Neural cell (in vitro differentiated cells): ENCODE data around the gene METTL6. TPM values are rescaled to one million over a fixed set of nuclear protein-coding genes. Genes with fewer than 3 reads are reported as not detected.
"Not testable (repeated sequence)": the region's sequence is repeated elsewhere in the genome, so short reads cannot be mapped to it uniquely, and the experiment has no call there.

ENCODE experiments used
- H2AFZ ChIP-seq: fragments of 200-600, 300-800 bp; sonication (generic), shearing (Covaris generic); 2 replicates; pipeline ENCODE4 v1.6.0; 2014; ENCODE audit warnings: low read depth, mild to moderate bottlenecking, antibody characterized with exemption, low read length, moderate library complexity
- H3F3A ChIP-seq: fragments of 200-600 bp; shearing (Covaris generic); 2 replicates; pipeline ENCODE4 v1.6.1; 2016; ENCODE audit warnings: mild to moderate bottlenecking, moderate library complexity, mixed read lengths, antibody characterized with exemption, low read length; ENCODE audit not compliant: insufficient read depth, poor library complexity, severe bottlenecking
- H3K27ac ChIP-seq: fragments of 200-600, 300-800 bp; sonication (generic), shearing (Covaris generic); 2 replicates; pipeline ENCODE4 v1.5.1; 2014; ENCODE audit warnings: mild to moderate bottlenecking, low read length, moderate library complexity
- H3K27me3 ChIP-seq: fragments of 300-800, 200-600 bp; sonication (generic), shearing (Covaris generic); 2 replicates; pipeline ENCODE4 v1.6.0; 2014; ENCODE audit warnings: mild to moderate bottlenecking, low read depth, low read length, moderate library complexity; ENCODE audit not compliant: insufficient read depth
- H3K36me3 ChIP-seq: fragments of 300-800, 200-600 bp; sonication (generic), shearing (Covaris generic); 2 replicates; pipeline ENCODE4 v1.5.1; 2014; ENCODE audit warnings: mild to moderate bottlenecking, antibody characterized with exemption, low read length, moderate library complexity; ENCODE audit not compliant: insufficient read depth
- H3K4me2 ChIP-seq: fragments of 300-800, 200-600 bp; sonication (generic), shearing (Covaris generic); 2 replicates; pipeline ENCODE4 v1.6.0; 2014; ENCODE audit warnings: mild to moderate bottlenecking, low read length
- H3K4me3 ChIP-seq: fragments of 300-800, 200-600 bp; sonication (generic), shearing (Covaris generic); 2 replicates; pipeline ENCODE4 v1.5.1; 2014; ENCODE audit warnings: mild to moderate bottlenecking, low read length, moderate library complexity
- H3K79me2 ChIP-seq: fragments of 200-600 bp; shearing (Covaris generic); replicated peaks from 2 replicates; pipeline ENCODE4 v1.6.0; 2014; ENCODE audit warnings: mild to moderate bottlenecking, low read length, moderate library complexity; ENCODE audit not compliant: insufficient read depth
- H3K9ac ChIP-seq: fragments of 300-800, 200-600 bp; sonication (generic), shearing (Covaris generic); 2 replicates; pipeline ENCODE4 v1.6.1; 2016; ENCODE audit warnings: mild to moderate bottlenecking, low read length, mixed read lengths
- H3K9me2 ChIP-seq: fragments of 200-600 bp; shearing (Covaris generic); 2 replicates; pipeline ENCODE4 v1.6.1; 2016; ENCODE audit warnings: mild to moderate bottlenecking, low read length, mixed read lengths; ENCODE audit not compliant: insufficient read depth
- H3K9me3 ChIP-seq: fragments of 200-600, 300-800 bp; sonication (generic), shearing (Covaris generic); 2 replicates; pipeline ENCODE4 v1.6.1; 2016; ENCODE audit warnings: mild to moderate bottlenecking, mixed run types, low read length, moderate library complexity, mixed read lengths
- H4K20me1 ChIP-seq: fragments of 200-600 bp; shearing (Covaris generic); 2 replicates; pipeline ENCODE4 v1.6.1; 2016; ENCODE audit warnings: mild to moderate bottlenecking, mixed run types; ENCODE audit not compliant: insufficient read depth
- CTCF ChIP-seq: fragments of 450-650 bp; IDR thresholded peaks from 2 replicates; pipeline ENCODE4 v1.5.1; 2014; ENCODE audit warnings: antibody characterized with exemption, mild to moderate bottlenecking, moderate library complexity; ENCODE audit not compliant: poor library complexity, severe bottlenecking
- EP300 ChIP-seq: fragments of 450-650 bp; conservative IDR thresholded peaks from 2 replicates; pipeline ENCODE4 v1.6.1; 2014; ENCODE audit warnings: antibody characterized with exemption, mild to moderate bottlenecking, moderate library complexity; ENCODE audit not compliant: poor library complexity, severe bottlenecking
- EZH2 ChIP-seq: fragments of 200-600, 300-800 bp; shearing (Covaris generic), sonication (generic); IDR thresholded peaks from 2 replicates; pipeline ENCODE4 v1.6.1; 2014; ENCODE audit warnings: antibody characterized with exemption, low read length, borderline replicate concordance, mild to moderate bottlenecking; ENCODE audit not compliant: insufficient read depth, poor library complexity, severe bottlenecking
- MXI1 ChIP-seq: fragments of 450-650 bp; conservative IDR thresholded peaks from 2 replicates; pipeline ENCODE4 v1.6.1; 2014; ENCODE audit warnings: antibody characterized with exemption, mild to moderate bottlenecking; ENCODE audit not compliant: poor library complexity, severe bottlenecking
- POLR2AphosphoS5 ChIP-seq: IDR thresholded peaks from 2 replicates; pipeline ENCODE4 v1.6.1; 2012
- RAD21 ChIP-seq: fragments of 450-650 bp; conservative IDR thresholded peaks from 2 replicates; pipeline ENCODE4 v1.6.1; 2014; ENCODE audit warnings: antibody characterized with exemption, mild to moderate bottlenecking, moderate library complexity
- SMC3 ChIP-seq: fragments of 450-650 bp; conservative IDR thresholded peaks from 2 replicates; pipeline ENCODE4 v1.6.1; 2014; ENCODE audit warnings: antibody characterized with exemption, mild to moderate bottlenecking, moderate library complexity; ENCODE audit not compliant: poor library complexity
- TAF1 ChIP-seq: IDR thresholded peaks from 2 replicates; pipeline ENCODE4 v1.6.1; 2012; ENCODE audit warnings: low read depth
- polyA plus RNA-seq: library from polyadenylated mRNA; depleted of rRNA; stranded (reverse); fragments of >200 nt; gene quantifications from 2 replicates; pipeline ENCODE4 v1.2.3, GENCODE V29; 2014
- TF ChIP-seq, protein P1 (sequence below): IDR thresholded peaks from 2 replicates; pipeline ENCODE4 v1.6.1; 2012; ENCODE audit warnings: borderline replicate concordance

METTL6 gene
- polyA plus RNA-seq, 1 donor from 2014 or later, result 60.8 TPM

DNA sequence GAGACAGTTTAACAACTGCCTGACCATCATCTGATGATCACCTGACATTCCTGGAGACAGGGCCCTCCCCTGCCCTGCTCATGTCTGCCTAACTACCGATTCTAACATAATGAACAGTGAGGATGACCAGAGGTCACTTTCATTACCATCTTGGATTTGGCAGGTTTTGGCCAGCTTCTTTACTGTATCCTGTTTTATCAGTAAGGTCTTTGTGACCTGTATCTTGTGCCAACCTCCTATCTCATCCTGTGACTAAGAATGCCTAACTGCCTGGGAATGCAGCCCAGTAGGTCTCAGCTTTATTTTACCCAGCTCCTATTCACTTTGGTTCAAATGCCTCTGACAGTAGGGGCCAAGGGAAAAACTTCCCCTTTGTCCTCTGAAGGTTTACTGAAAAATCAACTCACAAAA lies 40.2 kb downstream of the METTL6 start:
- Histone ChIP-seq H4K20me1 (no peaks in the 10 kb centered on the region), H3K9ac (no peak overlapping the region), H2AFZ (no peak overlapping the region), H3K27ac (no peak overlapping the region), H3K79me2 (no peaks in the 10 kb centered on the region), H3K27me3 (no peaks in the 10 kb centered on the region), H3K4me2 (no peak overlapping the region), H3K4me3 (no peak overlapping the region), H3K9me3 (no peaks in the 10 kb centered on the region), H3K9me2 (no peaks in the 10 kb centered on the region), H3K36me3 (no peaks in the 10 kb centered on the region), H3F3A (no peaks in the 10 kb centered on the region)
- TF ChIP-seq TAF1, result no peak
- no peak for TF ChIP-seq EZH2
- no peak for TF ChIP-seq SMC3
- no peak for TF ChIP-seq RAD21
- no peak for TF ChIP-seq MXI1
- no peak for TF ChIP-seq POLR2AphosphoS5
- TF ChIP-seq EP300, result no peak
- TF ChIP-seq, protein P1, sequence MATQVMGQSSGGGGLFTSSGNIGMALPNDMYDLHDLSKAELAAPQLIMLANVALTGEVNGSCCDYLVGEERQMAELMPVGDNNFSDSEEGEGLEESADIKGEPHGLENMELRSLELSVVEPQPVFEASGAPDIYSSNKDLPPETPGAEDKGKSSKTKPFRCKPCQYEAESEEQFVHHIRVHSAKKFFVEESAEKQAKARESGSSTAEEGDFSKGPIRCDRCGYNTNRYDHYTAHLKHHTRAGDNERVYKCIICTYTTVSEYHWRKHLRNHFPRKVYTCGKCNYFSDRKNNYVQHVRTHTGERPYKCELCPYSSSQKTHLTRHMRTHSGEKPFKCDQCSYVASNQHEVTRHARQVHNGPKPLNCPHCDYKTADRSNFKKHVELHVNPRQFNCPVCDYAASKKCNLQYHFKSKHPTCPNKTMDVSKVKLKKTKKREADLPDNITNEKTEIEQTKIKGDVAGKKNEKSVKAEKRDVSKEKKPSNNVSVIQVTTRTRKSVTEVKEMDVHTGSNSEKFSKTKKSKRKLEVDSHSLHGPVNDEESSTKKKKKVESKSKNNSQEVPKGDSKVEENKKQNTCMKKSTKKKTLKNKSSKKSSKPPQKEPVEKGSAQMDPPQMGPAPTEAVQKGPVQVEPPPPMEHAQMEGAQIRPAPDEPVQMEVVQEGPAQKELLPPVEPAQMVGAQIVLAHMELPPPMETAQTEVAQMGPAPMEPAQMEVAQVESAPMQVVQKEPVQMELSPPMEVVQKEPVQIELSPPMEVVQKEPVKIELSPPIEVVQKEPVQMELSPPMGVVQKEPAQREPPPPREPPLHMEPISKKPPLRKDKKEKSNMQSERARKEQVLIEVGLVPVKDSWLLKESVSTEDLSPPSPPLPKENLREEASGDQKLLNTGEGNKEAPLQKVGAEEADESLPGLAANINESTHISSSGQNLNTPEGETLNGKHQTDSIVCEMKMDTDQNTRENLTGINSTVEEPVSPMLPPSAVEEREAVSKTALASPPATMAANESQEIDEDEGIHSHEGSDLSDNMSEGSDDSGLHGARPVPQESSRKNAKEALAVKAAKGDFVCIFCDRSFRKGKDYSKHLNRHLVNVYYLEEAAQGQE, result no peak
- TF ChIP-seq CTCF, result no peak

DNA sequence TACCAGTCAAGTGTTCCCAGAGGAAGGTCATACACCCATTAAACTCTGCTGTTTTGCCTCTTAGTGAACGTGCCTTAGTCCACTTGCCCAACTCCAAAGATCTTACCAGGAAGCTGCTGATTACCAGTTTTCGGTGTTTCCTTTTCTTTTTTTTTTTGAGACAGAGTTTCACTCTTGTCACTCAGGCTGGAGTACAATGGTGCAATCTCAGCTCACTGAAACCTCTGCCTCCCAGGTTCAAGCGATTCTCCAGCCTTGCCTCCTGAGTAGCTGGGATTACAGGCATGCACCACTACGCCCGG lies 40.7 kb downstream of the METTL6 start:
- H3K27me3 ChIP-seq, result not testable (repeated sequence)

GRCh38 chr3:15385901-15386653 lies 41.3 kb downstream of the METTL6 start:
- H3K4me2 ChIP-seq, result no peak overlapping the region
- no peaks in the 10 kb centered on the region for H3K36me3 ChIP-seq
- no peak overlapping the region for H2AFZ ChIP-seq
- no peaks in the 10 kb centered on the region for H3K9me3 ChIP-seq
- H3K9ac ChIP-seq, result no peak overlapping the region
- H3K79me2 ChIP-seq, result no peaks in the 10 kb centered on the region
- no peak overlapping the region for H3K4me3 ChIP-seq
- H3K27ac ChIP-seq, result no peak overlapping the region
- H3K9me2 ChIP-seq, result no peaks in the 10 kb centered on the region
- no peaks in the 10 kb centered on the region for H3K27me3 ChIP-seq
- H3F3A ChIP-seq, result no peaks in the 10 kb centered on the region
- H4K20me1 ChIP-seq, result no peaks in the 10 kb centered on the region
- no peak for TF ChIP-seq SMC3

More for the DNA sequence above, 40.7 kb downstream of the METTL6 start:
- H3K27ac ChIP-seq, H3K4me3 ChIP-seq, H4K20me1 ChIP-seq, H3K4me2 ChIP-seq, H3K9me3 ChIP-seq, H3K9me2 ChIP-seq, H3K36me3 ChIP-seq, H3K79me2 ChIP-seq, H3K9ac ChIP-seq, H3F3A ChIP-seq, H2AFZ ChIP-seq: not testable (repeated sequence)

DNA sequence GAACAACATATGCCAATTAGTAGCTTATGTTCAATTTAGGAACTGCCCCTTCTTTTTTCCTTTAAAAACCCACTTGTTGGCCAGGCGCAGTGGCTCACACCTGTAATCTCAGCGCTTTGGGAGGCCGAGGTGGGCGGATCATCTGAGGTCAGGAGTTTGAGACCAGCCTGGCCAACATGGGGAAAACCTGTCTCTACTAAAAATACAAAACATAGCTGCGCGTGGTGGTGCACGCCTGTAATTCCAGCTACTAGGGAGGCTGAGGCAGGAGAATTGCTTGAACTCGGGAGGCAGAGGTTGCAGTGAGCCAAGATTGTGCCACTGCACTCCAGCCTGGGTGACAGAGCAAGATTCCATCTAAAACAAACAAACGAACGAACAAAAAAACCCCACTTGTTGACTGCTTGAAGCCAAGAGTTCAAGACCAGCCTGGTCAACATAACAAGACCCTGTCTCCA lies 42.1 kb downstream of the METTL6 start:
- H3K9ac ChIP-seq, H4K20me1 ChIP-seq, H2AFZ ChIP-seq, H3K79me2 ChIP-seq, H3K9me3 ChIP-seq, H3K36me3 ChIP-seq, H3K27ac ChIP-seq, H3K27me3 ChIP-seq, H3K4me2 ChIP-seq, H3K9me2 ChIP-seq, H3K4me3 ChIP-seq, H3F3A ChIP-seq: not testable (repeated sequence)
